Stimulated activated CD4-positive, alpha-beta T cell treated with anti-CD3 and anti-CD28 coated beads, TNF-alpha, amount 100 ng/mL, for 1 hour (primary cell): ENCODE data around the gene NMNAT3.
"Not testable (repeated sequence)": the region's sequence is repeated elsewhere in the genome, so short reads cannot be mapped to it uniquely, and the experiment has no call there.

ENCODE experiments used
- DNase-seq, 3 donors: peaks; one replicate each; pipeline ENCODE4 v3.0.0-alpha.2; 2020; ENCODE audit warnings: low read depth in 3 of 3, low spot score in 1 of 3

The NMNAT3 gene

DNA sequence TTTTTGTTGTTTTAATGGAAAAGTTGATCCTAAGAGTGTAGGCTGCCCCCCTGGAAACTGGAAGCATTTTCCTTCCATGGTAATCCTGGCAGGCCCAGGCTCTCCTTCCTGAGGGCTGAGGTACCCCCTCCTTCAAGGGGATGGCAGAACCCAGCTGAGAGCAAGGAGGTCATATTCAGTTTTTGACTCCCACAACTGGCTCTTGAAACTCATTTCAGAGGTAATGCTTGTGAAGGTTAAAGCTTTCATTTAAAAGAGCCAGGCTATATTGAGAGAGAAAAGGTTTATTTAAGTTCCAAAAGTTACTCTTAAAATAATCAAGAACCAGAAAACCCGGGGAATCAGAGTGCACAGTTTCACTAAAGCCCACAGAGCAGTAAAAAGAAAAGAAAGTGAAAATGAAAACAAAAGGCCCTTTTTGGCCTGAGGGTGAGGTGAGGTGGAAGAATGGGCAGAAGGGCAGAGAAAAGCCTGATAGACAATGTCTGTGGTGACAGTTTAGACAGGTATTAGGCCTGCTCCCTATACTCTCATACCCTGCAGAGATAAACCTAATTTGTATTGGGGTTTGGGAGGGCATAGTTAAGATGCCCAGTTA is 91.3 kb downstream of the NMNAT3 start:
- no peak for DNase-seq

DNA sequence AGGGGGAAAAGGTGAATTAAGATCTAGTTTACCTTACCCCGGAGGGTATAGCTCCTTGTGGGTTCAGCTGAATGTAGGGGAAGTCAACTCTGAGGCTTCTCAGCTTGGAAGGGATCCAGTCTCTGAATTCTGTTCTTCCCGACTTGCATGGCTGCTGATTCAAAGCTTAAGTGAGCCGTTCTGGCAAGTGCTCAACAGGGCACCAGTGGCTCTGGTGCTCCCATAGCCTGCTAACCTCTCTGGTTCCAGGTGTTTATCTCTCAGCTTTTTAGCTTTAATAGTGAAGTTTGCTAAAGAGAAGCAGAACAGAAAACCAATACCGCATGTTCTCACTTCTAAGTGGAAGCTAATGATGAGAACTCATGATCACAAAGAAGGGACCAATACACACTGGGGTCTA is 92.0 kb downstream of the NMNAT3 start:
- no peak for DNase-seq

DNA sequence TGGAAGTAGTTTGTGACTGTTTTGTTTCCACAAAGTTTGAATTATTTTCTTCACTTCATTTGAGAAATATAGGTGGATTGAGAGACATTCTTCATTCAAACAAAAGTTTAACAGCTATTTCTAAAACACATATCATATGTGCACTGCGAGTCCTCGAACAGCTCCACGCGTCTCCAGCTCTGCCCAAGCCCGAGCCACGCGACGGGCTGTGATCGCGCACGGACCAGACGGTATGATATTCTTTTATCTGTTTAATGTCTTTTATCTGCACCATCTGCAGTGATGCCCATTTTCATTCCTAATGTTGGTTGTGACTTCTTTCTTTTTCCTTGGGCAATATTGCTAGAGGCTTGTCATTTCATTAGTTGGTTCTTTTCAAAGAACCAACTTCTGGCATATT is 94.1 kb downstream of the NMNAT3 start:
- not testable (repeated sequence) for DNase-seq

DNA sequence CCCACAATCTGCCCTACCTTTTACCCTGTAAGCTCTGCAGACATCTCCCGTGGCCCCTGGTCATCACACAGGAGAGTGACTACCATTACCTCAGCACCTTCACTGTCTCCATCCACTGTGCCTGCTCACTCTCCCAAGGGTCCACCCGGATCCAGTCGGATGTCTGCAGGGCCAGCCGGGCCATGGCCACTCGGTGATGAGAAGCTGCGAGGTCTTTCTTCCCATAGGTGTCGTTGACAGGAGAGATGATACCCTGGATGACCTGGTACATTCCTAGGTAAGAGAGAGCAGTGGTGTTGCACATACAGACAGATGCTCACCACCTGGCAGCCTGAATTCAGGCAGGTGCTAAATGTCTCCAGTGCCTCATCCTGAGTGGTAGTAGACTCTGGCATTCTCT is 99.0 kb downstream of the NMNAT3 start:
- no peak for DNase-seq

DNA sequence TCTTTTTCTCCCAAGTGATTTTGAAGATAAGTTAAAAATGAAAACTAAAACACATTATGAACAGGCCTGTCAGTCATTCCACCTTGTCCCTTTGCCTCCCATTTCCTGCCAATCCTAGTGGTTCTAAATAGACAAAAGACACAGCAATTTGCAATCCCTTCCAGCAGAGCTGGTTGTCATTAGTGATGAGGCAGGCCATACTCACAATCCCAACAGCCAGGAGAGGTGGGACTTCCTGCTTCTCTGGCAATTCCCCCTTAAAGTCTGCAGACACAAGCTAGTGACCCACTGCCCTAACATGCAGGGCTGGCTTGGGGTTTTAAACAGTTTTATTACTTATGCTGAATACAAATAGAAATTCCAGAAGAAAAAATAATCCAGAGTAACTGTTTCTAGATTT is 99.9 kb downstream of the NMNAT3 start:
- DNase-seq: no peak

DNA sequence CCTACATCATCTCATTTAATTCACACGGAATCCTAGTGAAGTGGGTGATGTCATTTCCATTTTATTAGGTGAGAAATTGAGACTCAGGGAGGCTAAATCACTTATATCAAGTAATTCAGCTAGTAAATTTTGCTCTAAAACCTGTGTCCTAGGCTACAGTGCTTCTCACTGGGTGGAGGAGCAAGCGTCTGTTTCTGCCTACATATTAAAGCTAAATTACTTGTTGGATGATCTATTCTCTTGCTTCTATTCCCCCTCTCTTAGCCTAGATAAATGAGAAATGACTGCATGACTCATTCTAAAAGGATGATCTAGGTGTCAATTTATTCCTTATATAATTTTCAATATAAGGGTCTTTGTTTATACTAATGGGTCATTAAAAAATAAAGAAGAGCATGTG is 100.4 kb downstream of the NMNAT3 start:
- DNase-seq: no peak

DNA sequence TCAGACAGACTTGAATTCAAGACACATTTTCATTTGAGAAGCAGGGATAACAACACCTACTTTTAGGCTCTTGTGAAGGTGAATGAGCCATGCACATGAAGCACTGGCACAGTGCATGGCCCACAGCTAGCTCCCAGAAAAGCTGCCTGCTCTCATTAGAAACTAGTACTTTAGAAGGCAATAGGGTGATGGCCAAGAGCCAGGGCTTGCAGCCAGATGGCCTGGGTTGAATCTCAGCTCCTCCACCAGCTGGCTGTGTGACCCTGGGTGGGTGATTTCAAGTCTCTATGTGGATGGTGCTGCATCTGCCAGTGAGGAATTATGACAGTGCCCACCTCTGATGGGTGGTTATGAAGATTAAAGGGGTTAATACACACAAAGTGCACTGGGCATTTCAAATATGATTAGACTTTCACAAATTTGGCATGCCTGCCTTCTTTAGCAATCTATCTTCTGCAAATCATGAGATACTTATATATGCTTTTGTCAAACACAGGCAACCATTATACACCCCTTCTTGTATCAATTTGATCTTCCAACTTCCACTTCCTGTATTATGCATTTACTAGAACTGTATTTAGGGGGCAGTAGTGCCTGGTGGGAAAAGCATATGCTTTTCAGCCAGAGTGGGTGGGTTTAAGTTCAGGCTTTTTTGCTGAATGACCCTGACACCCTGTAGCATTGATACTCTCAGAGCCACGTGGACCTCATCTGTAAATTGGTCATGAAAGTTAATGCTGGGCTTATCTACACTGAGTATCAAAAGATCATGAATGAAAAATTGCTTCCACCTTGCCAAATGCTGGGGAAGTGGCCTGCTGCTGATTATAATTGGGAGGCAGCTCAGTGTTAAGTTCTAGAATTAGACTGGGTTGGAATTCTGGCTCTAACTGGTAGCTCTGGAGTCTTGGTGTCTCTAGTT is 103.5 kb downstream of the NMNAT3 start:
- DNase-seq: no peak

DNA sequence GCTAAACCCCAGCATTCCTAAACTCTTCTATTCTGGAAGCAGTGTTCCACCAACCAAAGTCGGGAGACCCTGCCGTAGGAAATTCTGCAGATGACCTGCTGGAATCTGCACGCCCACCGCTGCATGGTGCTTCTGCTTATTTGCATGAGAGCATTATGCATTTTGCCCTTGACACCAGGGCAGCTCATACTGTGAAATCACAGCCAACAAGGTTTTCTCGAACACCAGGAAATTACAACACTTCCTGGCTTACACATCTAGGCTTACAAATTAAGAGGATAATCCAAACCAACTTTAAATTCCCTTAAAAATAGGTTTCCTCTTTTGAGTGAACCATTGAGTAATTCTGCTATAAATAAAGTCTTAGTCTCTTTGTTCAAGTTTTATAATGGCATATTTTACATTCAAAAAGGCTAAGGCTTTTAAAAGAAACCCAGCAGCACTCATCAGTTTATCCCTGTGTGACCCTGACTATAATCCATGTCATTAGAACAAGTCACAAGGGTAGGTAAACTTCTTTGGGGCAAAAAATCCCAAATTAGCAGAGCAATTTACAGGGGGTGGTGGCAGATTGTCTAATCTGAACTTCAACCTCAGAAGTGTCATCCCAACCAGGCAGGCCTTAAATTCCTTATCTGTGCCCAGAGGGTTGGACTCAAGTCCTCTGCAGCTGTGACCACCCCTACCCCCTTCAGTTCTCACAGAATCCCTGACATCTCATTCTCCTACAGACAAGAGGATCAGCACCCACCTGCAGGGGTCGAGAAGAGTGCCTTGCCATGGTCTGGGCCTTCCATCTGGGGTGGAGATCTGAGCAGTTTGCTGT is 104.7 kb downstream of the NMNAT3 start:
- DNase-seq: no peak

DNA sequence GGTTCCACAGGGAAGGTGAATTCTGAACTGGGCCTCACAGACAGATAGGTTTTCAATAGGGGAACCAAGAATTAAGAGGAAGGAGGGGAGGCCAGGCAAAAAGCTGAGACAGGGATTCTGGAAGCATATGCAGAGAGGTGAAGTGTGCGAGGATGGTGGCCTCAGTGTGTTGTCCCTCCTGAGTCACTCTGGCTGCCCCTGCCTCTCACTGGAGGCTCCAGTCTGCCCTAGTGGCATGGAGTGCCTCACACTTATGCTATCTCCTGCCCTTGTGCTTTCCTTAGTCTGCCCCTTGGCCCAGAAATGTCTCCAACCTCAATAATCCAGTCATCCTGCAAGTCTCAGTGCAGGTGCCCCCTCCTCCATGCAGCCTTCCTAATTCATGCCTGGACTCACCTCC is 106.1 kb downstream of the NMNAT3 start:
- no peak for DNase-seq

DNA sequence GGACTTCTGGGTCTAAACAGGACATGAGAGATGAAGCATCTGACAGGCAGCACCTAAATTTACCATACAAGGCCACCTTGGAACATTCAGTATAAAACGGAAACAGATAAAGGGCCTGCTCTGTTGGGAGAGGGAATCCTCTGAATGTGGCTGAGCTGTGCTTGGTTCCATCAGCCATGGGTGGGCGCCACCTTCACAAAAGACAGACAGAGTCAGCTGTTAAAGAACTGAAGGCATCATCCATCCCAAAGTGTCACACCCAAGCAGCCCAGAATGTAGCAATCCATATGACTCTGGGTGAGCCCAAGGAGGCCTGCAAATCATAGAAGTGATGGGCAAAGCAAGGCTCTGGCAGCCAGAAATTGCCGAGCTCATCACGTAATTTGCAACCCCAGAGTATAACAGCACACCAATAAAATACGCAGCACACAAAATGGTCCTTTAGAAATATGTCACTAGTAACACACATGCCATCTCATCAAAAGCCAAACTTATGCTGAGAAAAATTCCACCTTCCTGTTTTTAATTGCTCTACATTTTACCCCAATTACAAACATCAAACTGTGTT is 113.4 kb downstream of the NMNAT3 start:
- DNase-seq: no peak

DNA sequence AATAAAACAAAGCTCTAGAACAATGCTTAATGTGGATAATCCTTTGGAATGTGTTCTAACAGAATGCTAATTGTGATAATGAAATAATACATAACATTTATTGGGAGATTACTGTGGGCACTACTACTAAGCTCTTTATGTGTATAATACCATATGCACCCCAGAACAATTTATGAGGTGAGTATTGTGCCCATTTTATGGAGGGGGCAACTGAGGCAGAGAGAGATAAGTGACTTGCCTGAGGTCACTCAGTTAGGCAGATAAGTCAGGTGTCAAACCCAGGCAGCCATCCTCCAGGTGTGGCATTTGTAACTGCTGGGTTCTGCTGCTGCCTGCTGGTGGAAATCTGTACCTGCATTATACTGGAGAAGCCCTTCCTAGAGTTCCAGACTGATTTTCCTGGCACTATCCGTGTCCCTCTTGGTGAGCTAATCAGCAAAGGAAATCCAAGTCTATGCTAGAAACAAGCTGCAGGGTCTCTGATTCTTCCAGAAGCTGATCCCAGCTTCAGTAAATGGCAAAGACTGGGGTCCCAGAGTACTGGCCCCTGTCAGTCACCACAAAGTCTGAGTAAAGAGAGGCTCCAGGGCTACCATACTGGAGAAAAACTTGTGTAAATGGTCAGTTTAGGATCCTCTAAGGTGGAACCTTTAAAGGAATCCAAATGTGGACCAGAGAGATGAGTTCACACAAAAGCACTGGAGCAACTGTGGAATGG is 115.7 kb downstream of the NMNAT3 start:
- no peak for DNase-seq

DNA sequence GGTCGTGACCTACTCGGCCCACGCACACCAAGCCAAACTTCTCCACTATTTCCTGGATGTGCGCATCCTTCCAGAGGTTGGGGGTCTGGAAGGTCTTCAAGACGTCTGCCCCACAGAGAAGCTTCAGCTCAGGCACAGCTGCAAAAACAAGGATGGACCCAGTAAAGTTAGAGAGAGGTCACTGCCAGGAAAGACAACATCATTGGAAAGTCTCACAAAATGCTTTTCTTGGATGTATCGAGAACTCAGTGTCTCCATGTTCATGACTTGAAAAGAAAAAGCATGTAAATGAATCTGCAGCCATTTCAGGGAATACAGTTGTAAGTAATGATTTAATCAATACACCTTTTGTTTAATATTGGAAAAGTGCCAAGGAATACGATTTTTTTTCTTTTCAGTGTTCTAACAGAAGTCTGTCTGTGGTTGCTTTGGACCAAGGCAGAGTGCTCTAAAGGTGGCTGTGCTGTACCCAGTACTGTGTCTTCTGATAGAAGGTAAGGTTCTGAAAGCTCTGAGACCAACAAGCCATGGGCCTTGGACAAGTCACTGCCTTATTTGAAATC is 116.4 kb downstream of the NMNAT3 start:
- DNase-seq: no peak

DNA sequence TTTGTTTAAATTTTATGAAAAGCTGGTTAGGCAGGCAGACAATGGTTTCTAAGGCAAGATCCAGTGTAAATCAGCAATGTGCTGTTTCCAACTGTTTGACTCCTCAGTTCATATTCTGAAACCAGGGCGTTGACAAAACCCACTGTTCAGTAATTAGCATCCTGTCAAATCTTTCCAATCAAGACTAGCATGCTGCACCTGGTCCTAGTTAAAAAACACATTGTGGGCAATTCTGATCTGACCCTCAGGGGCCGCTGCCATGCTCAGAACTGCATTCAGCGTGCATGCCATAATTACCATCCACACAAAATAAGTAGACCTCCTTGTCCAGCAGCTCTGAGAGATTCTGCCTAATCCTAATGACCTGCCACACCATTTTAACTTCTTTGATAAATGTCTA is 117.4 kb downstream of the NMNAT3 start:
- DNase-seq: no peak

DNA sequence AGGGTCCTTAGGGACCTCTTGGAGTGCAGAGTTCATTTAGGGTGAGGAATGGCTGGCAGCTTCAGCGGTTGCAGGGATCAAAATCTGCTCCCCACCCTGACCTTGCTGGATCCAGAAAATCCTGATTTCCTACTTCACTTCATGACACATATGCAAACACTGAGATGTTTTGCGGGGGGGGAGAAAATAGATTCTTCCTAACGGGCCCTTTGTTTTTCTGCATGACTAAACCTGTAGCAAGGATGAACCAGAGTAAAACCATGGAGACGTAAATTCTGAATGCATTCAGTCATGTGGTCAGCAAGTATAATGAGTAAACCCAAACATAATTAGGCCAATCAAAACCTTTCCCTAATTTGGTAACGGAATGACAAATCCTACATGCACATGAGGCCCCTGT is 118.2 kb downstream of the NMNAT3 start:
- DNase-seq: no peak

DNA sequence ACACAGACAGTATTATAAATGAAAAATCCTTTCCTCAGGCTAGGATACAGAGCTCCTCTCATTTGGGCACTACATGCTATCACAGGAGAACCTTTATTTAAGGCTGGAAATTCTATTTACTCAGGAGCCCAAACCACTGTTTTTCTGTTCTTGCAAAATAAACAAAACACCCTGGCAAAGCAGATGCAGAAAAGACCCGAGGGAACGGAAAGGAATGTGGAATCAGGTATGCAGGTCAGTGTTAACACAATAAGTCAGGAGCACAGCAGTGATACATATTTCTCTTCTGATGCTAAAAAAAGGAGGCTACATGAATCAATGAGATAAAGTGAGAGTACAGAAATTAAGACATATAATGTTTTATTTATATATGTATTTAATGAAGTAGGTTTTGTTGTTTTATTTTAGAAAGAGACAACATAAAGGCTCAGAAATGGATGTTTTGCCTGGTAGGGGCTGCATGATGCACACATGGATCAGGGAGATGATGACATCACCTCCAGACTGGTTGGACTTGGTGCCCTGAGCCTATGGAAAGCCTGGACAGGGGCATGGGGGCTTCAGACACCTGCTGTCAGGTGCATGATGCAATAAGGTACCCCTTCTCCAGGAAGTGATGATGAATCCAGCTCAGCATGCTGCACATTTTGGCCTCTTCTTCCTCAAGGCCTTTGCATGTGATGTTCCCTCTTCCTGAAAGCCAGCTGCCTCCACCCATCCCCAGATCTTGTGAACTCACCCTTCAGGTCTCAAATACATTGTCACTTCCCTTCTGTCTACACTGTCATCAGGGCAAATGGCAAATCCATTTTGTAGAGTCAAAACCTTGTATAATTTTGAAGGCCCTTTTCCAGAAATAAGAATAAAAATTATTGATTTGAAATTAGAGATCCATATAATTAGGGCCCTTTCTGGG is 119.2 kb downstream of the NMNAT3 start:
- DNase-seq: no peak

DNA sequence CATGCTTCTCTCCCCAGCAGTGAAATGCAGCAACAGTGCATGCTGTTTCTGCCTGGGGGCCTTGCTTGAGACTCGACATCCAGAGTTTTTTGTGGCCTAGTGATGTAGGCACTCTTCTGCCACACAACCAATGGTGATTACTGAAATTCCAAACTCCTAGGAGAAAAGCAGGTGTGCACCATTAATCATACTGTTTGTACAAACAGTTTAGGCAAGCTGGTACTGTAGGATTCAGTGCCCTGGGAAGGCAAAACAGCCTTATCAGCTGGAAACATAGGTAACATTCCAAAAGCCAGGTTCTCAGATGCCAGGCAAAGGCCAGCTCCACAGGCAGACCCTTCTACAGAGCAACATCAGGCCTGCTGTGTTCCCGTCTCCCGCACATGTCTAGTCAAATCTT is 120.7 kb downstream of the NMNAT3 start:
- no peak for DNase-seq

DNA sequence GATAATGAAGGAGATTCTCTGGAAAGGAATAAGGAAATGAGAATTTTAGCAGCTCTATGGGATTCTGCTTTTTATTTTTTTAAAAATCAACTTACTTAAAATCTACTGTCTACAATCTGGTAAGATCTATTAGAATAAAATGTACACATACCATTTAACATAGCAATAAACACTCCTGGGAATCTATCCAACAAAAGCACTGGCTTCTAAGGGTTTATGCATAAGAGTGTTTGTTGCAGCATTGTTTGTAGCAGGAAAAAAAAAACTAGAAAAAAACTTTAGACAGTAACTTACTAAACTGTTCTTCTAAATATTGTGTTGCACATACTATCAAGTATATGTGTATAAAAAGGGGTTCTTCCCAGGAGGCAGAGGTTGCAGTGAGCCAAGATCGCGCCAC is 122.5 kb downstream of the NMNAT3 start:
- DNase-seq: no peak

DNA sequence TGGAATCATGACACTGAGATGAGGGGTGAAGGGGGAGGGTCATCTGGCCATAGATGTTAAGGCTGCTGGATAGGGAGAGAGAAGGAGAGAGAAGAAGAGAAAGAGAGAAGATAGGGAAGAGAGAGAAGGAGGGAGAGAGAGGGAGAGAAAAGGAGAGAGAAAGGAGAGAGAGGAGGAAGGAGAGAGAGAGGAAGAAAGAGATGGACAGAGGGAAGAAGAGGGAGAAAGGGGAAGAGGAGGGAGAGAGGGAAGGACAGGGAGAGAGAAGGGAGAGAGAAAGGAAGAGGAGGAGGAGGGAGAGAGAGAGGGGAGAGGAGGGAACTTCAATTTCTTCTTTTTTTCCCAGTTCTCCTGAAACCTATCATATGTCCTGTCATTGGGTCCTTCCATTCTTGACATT is 123.1 kb downstream of the NMNAT3 start:
- DNase-seq: no peak

DNA sequence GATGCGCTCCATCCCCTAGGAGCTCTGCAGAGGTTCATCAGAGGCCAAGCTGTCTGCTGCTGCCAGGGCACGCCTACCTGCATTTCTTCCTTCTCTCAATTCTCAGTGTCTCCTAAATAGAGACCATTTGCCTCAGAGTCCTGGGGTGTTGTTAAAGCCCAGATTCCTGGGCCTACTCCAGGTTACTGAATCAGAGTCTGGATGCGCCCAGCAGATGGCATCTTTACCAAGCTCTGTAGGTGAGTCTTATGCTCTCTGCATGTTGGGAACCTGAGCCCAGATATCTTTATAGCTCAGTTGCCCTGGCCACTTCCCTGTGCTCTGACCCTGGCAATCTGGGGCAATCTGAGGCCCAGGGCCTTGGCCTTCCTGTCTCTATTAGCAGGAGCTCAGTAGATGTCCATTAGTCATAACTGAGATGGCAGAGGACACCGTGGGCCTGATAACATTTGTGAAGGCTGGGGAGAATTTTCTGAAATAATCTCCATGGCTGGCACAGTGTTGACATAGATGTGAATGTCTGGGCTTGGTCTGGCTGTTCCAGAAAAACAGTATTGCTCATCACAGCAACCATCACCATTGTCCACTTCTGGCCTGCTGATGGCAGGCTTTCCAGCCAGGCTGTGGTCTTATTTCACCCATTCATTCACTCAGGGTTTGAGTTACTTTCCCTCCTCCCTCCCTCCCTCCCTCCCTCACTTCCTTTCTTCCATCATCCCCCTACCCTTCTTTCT is 125.0 kb downstream of the NMNAT3 start:
- no peak for DNase-seq
